RPMI7951 (cell line): Measurements from ENCODE around the gene PDE7B. TPM values are rescaled to one million over a fixed set of nuclear protein-coding genes. Genes with fewer than 3 reads are reported as not detected.

Source experiments
- DNase-seq: peaks from one replicate; pipeline ENCODE4 v3.0.0-alpha.2; 2012; ENCODE audit warnings: low read depth
- total RNA-seq: library from RNA; depleted of rRNA; stranded (reverse); fragments of >200 nt; shearing (Covaris generic); gene quantifications from 2 replicates; pipeline ENCODE4 v1.2.3, GENCODE V29; 2014

PDE7B gene
- total RNA-seq, 1 experiment from 2014 or later = 4.9 TPM

GRCh38 chr6:135983718-135984343 lies 132.3 kb downstream of the PDE7B start:
- DNase-seq = no peak

DNA sequence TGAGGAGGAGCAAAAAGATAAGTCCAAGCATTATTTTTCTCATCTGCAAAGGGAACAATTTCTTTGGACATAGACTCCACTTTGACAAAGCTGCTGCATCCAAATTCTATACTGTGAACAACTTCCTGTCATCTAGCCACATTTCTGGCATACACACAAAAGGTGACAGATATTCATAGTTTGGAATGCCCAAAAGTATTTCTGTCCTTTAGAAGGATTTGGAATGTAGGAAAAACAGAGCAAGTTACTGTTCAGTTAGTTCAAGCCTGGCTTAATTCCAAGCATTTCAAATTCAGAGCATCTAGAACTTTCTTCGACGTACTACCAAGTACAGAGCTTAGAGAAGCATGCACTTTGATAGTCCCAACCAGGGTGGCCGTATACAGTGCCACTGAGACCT lies 134.0 kb downstream of the PDE7B start:
- DNase-seq = peak; percentile 30

DNA sequence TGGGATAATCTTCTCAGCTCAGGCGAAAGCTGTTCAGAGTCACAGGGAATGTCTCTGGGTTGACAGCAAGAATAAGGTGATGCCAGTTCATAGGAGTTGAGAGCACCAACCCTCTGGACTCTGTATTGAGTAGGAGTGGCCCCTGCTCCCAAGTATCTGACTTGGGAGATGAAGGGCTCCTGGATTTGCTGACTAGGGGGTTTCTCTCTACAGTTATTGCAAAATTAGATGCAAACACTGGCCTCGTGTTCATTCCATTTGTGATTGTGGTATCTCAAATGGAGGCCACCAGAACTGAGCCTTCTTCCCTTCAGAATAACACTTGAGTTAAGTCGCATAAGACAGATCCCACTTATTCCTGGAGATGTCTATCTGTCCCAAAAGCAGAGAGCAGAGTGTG lies 135.7 kb downstream of the PDE7B start:
- no peak for DNase-seq

DNA sequence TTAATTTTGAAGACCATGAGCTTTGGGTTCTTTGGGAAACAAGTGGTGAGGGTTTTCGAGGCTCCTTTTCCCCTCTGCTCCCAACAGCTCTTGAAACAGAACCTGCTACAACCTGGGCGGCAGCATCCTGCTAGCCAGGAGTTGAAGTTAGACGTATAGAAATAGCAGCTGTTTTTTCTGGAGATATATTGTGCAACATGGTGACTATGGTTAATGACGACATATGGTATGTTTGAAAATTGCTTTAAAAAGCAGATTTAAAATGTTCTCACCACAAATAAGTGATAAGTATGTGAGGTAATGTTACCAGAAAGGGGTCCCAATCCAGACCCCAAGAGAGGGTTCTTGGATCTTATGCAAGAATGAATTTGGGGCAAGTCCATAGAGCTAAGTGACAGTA lies 138.9 kb downstream of the PDE7B start:
- DNase-seq = no peak

DNA sequence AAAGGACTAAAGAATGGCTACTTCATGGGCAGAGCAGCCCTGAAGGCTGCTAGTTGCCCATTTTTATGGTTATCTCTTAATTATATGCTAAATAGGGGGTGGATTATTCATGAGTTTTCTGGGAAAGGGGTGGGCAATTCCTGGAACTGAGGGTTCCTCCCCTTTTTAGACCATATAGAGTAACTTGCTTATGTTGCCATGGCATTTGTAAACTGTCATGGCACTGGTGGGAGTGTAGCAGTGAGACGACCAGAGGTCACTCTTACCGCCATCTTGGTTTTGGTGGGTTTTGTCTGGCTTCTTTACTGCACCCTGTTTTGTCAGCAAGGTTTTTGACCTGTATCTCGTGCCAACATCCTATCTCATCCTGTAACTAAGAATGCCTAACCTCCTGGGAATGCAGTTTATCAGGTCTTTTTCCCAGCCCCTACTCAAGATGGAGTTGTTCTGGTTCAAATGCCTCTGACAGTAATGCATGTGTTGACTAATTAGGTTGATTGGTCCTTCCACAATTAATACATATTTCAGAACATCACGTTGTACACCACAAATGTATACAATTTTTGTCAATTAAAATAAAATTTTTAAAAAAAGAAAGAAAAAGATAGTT lies 139.5 kb downstream of the PDE7B start:
- no peak for DNase-seq

GRCh38 chr6:135992739-135993138 lies 141.2 kb downstream of the PDE7B start:
- no peak for DNase-seq

DNA sequence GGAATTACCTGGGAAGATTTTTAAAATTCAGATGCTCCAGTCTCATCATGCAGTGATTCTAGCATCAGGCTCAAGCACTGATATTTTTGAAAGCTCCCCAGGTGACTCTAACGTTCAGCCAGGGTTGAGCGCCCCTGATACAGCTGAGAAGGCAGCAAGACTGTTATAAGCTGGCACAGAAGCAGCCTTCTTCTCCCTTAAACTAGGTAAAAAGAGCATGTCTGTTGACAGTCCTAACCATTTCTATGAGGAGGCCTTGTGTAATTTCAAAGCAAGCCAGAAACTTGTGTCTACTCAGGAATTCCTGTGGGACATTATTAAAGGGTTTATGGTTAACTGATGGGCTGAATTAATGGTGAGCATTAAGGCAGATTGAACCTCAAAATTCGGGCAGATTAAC lies 141.9 kb downstream of the PDE7B start:
- DNase-seq = no peak

DNA sequence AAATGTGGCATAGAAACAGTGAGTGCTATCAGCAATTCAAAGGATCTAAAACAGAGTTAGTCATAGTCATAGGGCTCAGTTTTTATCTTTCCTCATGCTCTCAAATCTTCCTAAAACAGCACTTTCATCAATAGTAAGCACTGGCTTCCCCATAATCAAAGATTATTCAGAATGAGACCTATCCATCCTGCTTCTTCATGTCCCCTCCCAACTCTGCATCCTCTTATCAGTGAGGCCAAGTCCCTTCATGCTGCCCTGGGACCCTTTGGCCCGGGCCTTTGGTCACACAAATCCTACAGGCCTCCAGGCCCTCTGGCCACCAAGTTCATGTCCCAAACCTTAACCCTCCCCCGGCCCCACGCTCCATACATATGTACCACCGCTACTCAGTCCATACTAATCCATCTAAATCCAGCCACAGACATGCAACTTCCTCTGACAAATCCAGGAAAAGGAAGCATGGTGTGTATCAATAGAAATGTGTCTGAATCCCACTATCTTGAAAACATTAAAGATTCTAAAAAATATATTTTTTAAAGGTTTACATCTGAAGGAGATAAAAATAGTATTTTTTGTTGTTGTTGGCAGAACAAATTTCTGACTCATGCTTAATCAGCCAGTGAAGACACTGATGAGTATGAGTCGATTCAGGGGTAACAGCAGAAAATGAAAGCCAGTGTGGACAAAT lies 143.5 kb downstream of the PDE7B start:
- peak; percentile 84 for DNase-seq

DNA sequence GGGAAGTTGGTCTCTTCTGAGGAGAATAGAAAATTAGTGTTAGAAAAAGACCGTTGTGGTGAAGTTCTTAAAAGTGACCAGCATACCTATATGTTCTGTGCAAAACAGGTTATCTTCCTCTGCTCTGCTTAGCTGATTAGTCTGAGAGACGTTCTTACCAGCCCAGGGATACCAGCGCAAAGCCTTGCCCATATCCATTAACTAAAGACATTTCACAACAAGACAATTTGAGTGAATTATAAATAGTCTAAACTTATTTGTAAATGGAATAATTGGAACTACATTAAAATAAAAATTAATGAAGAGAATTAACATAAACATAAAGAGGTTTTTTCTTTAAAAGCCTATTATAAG lies 144.0 kb downstream of the PDE7B start:
- no peak for DNase-seq

- no peak for DNase-seq
Observed at GRCh38 chr6:135996668-135997067, 145.2 kb downstream of the PDE7B start.

DNA sequence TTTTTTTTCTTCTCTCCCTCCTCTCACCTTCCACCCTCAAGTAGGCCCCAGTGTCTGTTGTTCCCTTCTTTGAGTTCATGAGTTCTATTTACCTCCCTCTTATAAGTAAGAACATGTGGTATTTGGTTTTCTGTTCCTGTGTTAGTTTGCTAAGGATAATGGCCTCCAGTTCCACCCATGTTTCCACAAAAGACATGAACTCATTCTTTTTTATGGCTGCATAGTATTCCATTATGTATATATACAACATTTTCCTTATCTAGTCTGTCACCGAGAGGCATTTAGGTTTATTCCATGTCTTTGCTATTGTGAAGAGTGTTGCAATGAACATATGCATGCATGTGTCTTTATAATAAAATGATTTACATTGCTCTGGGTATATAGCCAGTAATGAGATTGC lies 147.9 kb downstream of the PDE7B start:
- no peak for DNase-seq

DNA sequence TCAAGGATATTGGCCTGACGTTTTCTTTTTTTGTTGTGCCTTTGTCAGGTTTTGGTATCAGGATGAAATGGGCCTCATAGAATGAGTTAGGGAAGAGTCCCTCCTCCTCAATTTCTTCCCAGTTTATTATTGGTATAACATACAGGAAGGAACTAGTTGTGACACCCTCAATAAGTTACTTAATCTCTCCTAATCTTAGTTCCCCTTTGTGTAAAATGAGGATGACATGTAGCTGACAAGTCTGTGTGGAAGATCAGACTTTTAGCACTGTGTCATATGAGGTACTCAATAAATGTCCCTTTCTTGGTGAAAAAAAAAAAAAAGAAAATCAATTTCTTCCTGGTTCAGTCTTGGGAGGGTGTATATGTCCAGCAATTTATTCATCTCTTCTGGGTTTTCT lies 155.8 kb downstream of the PDE7B start:
- DNase-seq = no peak

GRCh38 chr6:136011475-136011874 lies 160.0 kb downstream of the PDE7B start:
- no peak for DNase-seq

DNA sequence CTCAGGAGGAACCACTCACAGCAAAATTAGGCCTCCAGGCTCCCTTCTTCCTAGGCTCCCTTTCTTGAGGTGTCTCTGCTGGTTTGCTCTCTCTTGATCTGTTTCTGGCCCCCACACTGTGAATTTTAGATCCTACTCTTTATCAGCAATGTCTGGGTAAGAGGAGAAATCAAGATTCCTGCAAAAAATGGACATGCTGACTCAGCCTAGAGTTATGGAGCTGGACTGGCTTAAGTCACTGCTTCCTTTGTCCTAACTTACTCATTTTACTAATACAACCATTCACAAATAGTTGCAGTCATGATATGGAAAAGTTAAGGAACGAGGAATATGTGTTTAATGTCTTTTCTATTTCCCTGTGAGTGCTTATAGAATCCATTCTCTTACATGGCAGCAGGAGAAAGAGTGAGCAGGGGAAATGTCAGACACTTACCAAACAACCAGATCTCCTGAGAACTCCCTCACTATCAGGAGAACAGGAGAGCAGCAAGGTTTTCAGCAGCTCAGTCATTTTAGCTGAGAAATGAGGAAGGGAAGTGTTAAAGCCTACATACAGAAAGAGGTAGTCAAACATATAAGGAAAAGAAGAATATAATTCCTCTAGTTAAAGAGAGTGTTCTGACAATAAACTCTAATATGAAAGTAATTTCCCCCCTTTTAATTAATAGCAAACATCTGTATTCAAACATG lies 160.8 kb downstream of the PDE7B start:
- DNase-seq = peak; percentile 69

GRCh38 chr6:136012943-136013342 lies 161.4 kb downstream of the PDE7B start:
- DNase-seq = no peak

- DNase-seq = peak; percentile 96
Observed at GRCh38 chr6:136014454-136015437, 163.2 kb downstream of the PDE7B start.

DNA sequence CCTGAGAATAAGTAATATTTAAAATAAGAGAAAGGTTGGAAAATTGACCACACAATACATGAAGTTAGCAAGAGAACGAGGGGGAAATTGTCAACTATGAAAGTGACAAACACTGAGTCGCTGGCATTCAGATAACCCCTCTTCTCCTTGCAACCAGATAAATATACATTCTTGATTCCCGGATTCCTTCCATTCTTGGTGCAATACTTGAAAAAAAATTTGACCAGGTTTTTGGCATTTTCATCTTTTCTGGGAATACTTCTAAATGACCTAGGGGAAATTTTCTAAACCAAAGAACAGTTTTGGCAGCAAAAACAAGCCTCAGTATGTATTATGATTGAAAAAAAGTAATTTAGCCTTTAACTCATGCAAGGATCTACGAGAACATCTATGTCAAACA lies 164.0 kb downstream of the PDE7B start:
- no peak for DNase-seq

- peak; percentile 70 for DNase-seq
Observed at GRCh38 chr6:136016228-136017225, 165.0 kb downstream of the PDE7B start.

DNA sequence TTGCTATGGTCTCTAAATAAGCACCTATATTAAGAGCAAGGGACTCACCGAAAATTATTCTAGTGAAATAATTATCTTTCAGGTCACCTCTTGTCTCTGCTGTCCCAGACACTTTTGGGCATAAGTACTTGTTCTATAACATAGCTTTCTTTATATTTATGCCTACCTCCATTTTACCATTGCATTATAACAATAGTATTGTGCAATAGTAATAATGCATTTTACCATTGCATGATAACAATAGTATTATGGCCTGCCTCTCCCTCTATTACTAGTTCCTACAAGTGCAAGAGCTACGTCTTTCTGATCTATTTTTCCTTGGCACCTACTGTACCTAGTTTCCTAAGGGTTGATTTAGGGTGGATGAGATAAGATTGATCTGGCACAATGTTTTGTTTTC lies 169.2 kb downstream of the PDE7B start:
- DNase-seq = no peak

- no peak for DNase-seq
Observed at GRCh38 chr6:136022224-136022874, 170.8 kb downstream of the PDE7B start.
